GDM1 (cell line): ENCODE measurements around the gene FGD3.

Source experiments
- DNase-seq: peaks from one replicate; lab custom pipeline; 2025; lab: John Stamatoyannopoulos, UW

Gene FGD3

DNA sequence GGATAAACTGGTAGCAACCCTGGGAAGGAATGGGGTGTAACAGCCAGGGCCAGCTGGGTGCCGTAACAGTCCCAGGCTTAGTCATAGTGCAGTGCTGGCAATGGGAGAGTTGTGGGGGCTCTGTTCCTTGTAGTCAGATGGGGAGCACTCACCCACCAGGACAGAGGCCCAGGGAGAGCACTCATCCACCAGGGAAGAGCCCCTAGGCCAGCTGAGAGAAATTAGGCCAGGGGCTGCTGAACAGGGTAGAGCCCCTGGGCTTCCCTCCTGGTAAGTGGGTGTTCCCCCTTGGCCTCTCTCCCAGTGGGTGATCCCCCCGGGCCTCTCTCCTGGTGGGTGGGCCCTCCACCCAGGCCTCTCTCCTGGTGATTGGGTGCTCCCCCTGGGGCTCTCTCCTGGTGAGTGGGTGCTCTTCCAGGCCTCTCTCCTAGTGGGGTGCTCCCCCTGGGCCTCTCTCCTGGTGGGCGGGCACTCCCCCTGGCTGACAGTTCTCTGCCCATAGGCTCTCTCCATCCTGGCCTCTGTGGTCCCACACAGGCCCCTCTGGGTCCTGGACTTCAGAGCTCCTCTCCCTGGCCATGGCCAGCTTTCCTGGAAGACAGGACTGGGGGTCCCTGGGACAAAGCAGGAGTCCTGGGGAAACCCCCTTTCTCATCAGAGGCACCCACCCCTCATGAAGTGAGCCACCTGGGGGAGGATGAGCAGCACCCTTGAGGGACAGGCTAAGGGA is 13.4 kb downstream of the FGD3 start:
- DNase-seq: no peak

DNA sequence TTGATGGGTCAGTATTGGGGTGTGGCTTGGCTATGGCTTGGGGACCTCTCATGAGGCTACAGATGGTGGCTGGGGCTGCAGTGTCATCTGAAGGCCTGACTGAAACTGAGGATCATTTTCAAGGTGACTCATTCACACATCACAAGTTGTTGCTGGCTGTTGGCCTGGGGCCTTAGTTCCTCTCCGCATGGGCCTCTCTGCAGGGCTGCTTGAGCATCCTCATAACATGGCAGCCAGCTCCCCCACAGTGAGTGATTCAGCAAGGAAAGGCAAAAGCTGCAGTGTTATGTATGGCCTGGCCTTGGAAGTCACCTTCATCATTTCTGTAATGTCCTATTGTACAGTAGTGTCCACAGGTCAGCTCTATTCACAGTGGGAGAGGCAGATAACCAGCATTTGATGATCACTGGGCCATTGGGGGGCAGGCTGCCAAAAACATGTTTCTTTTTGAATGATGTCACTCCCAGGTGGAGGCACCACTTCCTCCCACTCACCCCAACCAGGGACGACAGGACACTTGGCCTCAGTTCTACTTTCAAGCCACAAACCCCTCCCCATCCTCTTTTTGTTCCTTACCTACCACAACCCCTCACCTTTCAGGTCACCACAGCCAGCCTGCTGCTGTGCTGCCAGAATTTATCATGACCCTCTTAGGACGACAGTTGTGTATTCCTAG is 14.4 kb downstream of the FGD3 start:
- DNase-seq: no peak

DNA sequence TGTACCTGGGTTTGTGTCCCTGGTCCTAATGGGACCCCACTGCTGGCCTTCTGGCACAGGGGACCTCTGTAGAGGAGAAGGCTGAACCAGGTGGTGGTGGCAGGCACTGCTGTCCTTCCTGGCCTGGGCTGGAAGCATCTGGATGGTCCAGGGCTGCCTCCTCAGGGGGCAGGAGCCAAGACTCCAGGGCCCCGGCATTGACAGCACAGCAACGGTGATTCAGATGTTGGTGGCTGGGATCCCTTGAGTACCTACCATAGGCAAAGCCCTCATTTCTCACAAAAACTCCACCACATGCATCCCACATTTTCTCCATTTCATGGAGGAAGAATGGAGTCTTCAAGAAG is 15.0 kb downstream of the FGD3 start:
- DNase-seq: no peak

DNA sequence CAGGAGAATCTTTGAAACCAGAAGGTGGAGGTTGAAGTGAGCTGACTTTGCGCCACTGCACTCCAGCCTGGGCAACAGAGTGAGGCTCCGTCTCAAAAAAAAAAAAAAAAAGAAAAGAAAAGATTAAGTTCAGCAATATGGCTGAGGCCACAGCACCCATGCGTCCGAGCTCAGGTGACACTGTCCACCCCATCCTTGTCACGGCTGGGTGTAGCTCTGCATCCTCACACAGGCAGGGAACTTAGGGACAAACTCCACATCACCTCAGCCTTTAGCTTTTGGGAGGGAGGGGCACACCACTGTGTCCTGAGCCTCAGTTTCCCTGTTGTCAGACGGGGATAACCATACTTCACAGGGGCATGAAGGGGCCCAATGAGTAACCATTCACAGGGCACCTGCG is 15.5 kb downstream of the FGD3 start:
- no peak for DNase-seq

GRCh38 chr9:92963831-92964606 is 16.7 kb downstream of the FGD3 start:
- peak; percentile 68 for DNase-seq

GRCh38 chr9:92964607-92965060 is 17.3 kb downstream of the FGD3 start:
- DNase-seq: no peak

- DNase-seq: no peak
Observed at GRCh38 chr9:92965061-92965758, 17.9 kb downstream of the FGD3 start.

DNA sequence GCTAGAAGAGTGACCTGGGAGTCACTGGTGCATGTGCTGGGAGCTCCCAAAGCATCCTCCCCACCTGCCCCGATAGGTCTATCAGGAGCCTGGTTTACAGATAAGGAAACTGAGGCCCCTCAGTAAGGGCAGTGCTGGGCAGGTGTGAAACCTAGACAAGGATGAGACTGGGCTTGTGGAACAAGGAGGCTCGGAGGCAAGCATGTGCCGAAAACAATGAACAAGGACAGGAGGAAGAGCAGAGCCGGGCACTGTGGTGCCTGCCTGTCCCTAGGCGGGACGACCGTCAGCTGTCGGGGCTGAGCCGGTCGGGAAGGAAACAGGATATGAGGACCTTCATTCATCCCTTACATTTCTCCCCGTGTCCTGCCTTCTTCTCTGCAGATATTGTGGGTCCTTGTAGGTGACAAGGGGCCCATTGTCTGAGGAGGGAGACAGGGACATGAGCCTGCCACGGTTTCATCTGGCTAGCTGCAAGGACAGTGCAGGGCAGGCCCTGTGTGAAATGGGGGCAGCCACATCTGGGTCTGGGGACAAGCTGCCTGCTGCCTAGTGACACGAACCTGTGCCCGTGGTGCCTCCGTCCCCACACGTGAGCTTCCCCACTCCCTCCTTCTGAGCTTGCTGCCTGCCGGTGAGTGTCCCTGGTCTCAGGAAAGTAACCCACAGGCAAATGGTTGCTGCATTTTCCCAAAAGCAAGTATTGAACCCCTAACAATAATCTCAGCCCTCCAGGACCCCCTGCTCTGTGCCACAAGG is 18.6 kb downstream of the FGD3 start:
- DNase-seq: no peak

DNA sequence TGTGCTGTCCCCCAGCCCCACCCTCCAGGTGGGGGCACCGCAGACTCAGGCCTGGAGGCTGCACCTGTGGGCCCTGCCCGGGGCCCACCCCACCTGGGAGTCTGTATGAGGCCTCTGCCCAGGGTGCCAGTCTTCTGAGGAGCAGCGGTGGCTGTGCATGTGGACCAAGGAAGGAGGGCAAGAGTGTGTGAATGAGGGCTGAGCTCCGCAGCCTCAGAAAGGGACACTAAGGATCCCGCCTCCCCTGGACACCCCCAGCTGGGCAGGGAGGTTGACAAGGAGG is 19.1 kb downstream of the FGD3 start:
- DNase-seq: no peak

DNA sequence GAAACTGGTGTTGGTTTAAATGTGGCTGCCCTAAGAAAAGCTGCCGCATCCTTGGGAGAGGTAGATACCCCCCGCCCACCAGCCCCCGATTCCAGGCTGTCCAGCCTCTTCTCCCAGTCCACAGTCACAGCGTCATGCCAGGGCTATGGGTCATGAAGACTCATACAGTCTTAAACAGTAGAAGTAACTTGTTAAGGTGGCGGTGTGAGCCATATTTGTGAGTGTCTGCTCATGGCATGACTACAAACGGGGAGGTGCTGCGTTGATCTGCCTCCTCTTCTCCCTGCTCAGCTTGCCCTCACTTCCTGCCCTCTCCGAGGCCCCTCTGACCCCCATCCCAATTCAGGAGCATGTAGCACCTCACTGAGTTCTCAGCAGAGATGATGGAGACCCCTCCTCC is 20.8 kb downstream of the FGD3 start:
- DNase-seq: no peak

- DNase-seq: no peak
Observed at GRCh38 chr9:92969516-92970466, 22.5 kb downstream of the FGD3 start.

- DNase-seq: no peak
Observed at GRCh38 chr9:92970467-92970923, 23.2 kb downstream of the FGD3 start.

DNA sequence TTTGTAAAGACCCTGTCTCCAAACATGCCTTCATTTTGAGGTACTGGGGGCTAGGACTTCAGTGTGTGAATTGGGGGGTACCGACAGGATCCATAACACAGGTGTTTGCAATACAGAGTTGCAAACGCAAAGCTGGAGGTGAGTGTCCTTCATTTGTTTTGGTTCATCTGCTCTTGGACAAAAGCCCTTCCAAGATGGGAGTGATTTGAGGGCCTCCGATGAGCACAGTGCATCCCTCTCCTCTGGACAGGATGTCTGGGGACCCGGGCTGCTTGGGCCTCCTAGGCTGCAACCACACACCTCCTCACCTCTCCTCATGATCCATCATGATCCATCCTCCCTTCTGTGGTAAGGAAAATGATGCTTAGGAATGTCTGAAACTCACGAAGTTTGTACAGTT is 23.8 kb downstream of the FGD3 start:
- DNase-seq: no peak

GRCh38 chr9:92971776-92972175 is 24.5 kb downstream of the FGD3 start:
- DNase-seq: no peak

- DNase-seq: no peak
Observed at GRCh38 chr9:92973700-92974099, 26.4 kb downstream of the FGD3 start.

- DNase-seq: no peak
Observed at GRCh38 chr9:92974161-92974661, 26.9 kb downstream of the FGD3 start.

- DNase-seq: no peak
Observed at GRCh38 chr9:92974761-92975755, 27.7 kb downstream of the FGD3 start.

DNA sequence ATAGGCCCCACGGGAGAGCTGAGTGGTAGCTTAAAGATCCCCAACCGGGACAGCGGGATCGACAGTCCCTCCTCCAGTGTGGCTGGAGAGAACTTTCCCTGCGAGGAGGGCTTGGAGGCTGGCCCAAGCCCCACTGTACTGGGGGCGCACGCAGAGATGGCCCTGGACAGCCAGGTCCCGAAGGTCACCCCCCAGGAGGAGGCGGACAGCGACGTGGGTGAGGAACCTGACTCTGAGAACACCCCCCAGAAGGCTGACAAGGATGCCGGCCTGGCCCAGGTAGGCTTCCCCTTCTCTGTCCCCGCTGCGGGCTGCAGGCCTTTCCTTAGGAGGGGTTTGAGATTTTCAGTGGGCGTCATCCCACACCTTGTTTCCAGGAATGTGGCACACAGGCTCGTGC is 29.1 kb downstream of the FGD3 start:
- no peak for DNase-seq

DNA sequence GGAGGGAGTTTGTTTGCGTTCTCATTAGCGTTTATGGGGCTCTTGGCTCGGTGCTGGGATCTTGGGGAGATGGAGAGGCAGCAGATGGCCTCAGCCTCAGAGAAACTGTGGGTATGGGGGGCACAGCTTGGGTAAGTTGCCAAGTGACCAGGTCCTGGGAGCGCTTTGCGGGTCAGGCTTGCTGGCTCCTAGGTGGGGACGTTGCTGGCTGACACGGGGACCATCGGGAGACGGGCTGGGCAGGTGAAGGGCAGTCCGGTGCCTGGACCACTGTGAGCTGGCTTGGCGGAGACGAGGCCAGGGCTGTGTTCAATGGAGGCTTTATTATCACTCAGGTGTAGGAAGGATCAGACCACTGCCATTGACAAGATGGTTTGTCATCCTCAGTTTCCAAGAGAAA is 30.0 kb downstream of the FGD3 start:
- DNase-seq: no peak
